Psoas muscle (tissue), 8 donors: ENCODE data around the gene FBLIM1. TPM values are rescaled to one million over a fixed set of nuclear protein-coding genes. Genes with fewer than 3 reads are reported as not detected.

Experiments
- ATAC-seq, 4 donors: fragments of 200-7000 bp; cut with Tn5 transposase; one replicate each; pipeline ENCODE4 v1.9.1; 2020; ENCODE audit warnings: moderate library complexity in 3 of 4, mild to moderate bottlenecking in 2 of 4
- DNase-seq, 2 donors: peaks; one replicate each; pipeline ENCODE4 v3.0.0-alpha.2; 2020
- H3K27ac ChIP-seq: fragments of 200-600 bp; one replicate; pipeline ENCODE4 v1.8.0; 2022
- H3K27me3 ChIP-seq, 3 donors: fragments of 200-600 bp in 1 of 3; one replicate each; pipeline versions ENCODE4 v1.6.1 to v1.8.0; 2013 to 2022; ENCODE audit warnings: low read length in 2 of 3, mild to moderate bottlenecking in 2 of 3, moderate library complexity in 1 of 3; ENCODE audit not compliant: insufficient read depth in 3 of 3
- H3K36me3 ChIP-seq, 2 donors: fragments of 200-600 bp in 1 of 2; one replicate each; pipeline versions ENCODE4 v1.6.1 to v1.8.0; 2013 to 2022; ENCODE audit warnings: low read depth in 1 of 2, mild to moderate bottlenecking in 1 of 2, moderate library complexity in 1 of 2; ENCODE audit not compliant: insufficient read depth in 1 of 2
- H3K4me1 ChIP-seq: fragments of 200-600 bp; one replicate; pipeline ENCODE4 v1.8.0; 2022
- H3K4me3 ChIP-seq: fragments of 200-600 bp; one replicate; pipeline ENCODE4 v1.8.0; 2022; ENCODE audit warnings: mild to moderate bottlenecking
- H3K9me3 ChIP-seq: fragments of 200-600 bp; one replicate; pipeline ENCODE4 v1.8.0; 2022
- CTCF ChIP-seq: fragments of 200-600 bp; IDR thresholded peaks from one replicate; pipeline ENCODE4 v1.8.0; 2022; ENCODE audit warnings: antibody characterized with exemption
- WGBS, 3 donors: extraction: QIAGEN DNeasy Blood & Tissue Kit; methylation state at CpG; one replicate each; pipeline versions ENCODE4 v1.1.6 to v1.1.7; 2013; 5-methylcytosine and 5-hydroxymethylcytosine counted together
- intact Hi-C, 2 donors: fragments of 100-400 bp; cut with DNase I; formaldehyde crosslinking; loops; one replicate each; pipeline versions ENCODE4 v1.11.0 to v1.14.2; 2022
- polyA plus RNA-seq, 3 donors: library from polyadenylated mRNA; stranded (reverse); fragments of 200-250 nt; gene quantifications; one replicate each; pipeline ENCODE4 v1.2.3, GENCODE V29; 2013
- total RNA-seq, 4 donors: library from RNA; stranded (reverse); fragmentation: NEBNext Ultra II Directional in 2 of 4; extraction: Animal tissue kit (Norgen Biotek cat#: 25700) in 2 of 4; gene quantifications; one replicate each; pipeline versions ENCODE4 v1.2.1 to v1.2.4, GENCODE V29; 2021 to 2023
- donor health status: healthy with polysubstance abuse.
- donor health status: DM: no; HTN: no; CAD: no; lungs with moderate emphysema.
- donor health status: Bipolar disorder and iron deficiency.
- donor health status: healthy.
- donor health status: DM: yes; HTN: yes; CAD: no.
- donor health status: DM: no; HTN: no; CAD: no.
- donor health status: DM: no; HTN: no; CAD: no.
- donor health status: DM: yes; HTN: yes; CAD: no.

Gene FBLIM1
- total and polyA plus RNA-seq, 7 donors, result 2.5 to 11.3 (median 2.9) TPM

GRCh38 chr1:15742339-15742801, 16.2 kb upstream of the FBLIM1 start, which contains the start of gene TMEM82:
TSS of gene TMEM82 (plus strand) at chr1:15742499. CDS start at chr1:15742560, 61 bp downstream.
- Histone ChIP-seq H3K27ac (peak within 1 kb of the TSS; percentile 32), H3K36me3 (peaks cover 0 to 8% of the 10 kb centered on the region in 2 donors), H3K4me1 (peaks cover 11% of the 10 kb centered on the region), H3K9me3 (no peaks in the 10 kb centered on the region), H3K4me3 (no peak within 1 kb of the TSS), H3K27me3 (no peaks in the 10 kb centered on the region)
- intact Hi-C loops, result no loop called here
- TF ChIP-seq CTCF, result no peak
- 43 to 56% (median 46%) methylated on average over 11 to 14 of the region's 14 CpGs for WGBS, 3 donors
- ATAC-seq (no peak), DNase-seq (no peak)

- no peak for DNase-seq
- no peak for TF ChIP-seq CTCF
- Histone ChIP-seq H3K4me1 (peaks cover 4% of the 10 kb centered on the region), H3K36me3 (peaks cover 0 to 8% of the 10 kb centered on the region in 2 donors), H3K4me3 (no peak overlapping the region), H3K27me3 (no peaks in the 10 kb centered on the region), H3K9me3 (no peaks in the 10 kb centered on the region), H3K27ac (no peak overlapping the region)
- 65 to 75% (median 69%) methylated on average over 23 to 30 of the region's 30 CpGs for WGBS, 3 donors
- ATAC-seq, result no peak
- intact Hi-C loops, result no loop called here
These were observed 14.4 kb upstream of the FBLIM1 start for GRCh38 chr1:15744122-15744679.

GRCh38 chr1:15747378-15747777, 11.2 kb upstream of the FBLIM1 start:
- WGBS, 3 donors, result 68 to 77% (median 69%) methylated on average over 7 to 8 of the region's 8 CpGs
- TF ChIP-seq CTCF, result no peak
- Histone ChIP-seq H3K4me1 (peaks cover 3% of the 10 kb centered on the region), H3K9me3 (no peaks in the 10 kb centered on the region), H3K27me3 (no peaks in the 10 kb centered on the region), H3K36me3 (no peaks in the 10 kb centered on the region), H3K27ac (no peak overlapping the region), H3K4me3 (no peak overlapping the region)
- DNase-seq (no peak), ATAC-seq (peak in 1 of 4 donors; percentile 10)
- intact Hi-C loops, result no loop called here

- Histone ChIP-seq H3K27ac (no peak overlapping the region), H3K36me3 (no peaks in the 10 kb centered on the region), H3K27me3 (no peaks in the 10 kb centered on the region), H3K4me1 (peaks cover 3% of the 10 kb centered on the region), H3K9me3 (no peaks in the 10 kb centered on the region), H3K4me3 (no peak overlapping the region)
- intact Hi-C loops, result no loop called here
- ATAC-seq, result no peak
- 80 to 91% (median 89%) methylated on average over 4 to 5 of the region's 5 CpGs for WGBS, 3 donors
- no peak for DNase-seq
- TF ChIP-seq CTCF, result no peak
These were observed 10.3 kb upstream of the FBLIM1 start for GRCh38 chr1:15748264-15748663.
